Stimulated activated CD4-positive, alpha-beta T cell treated with anti-CD3 and anti-CD28 coated beads, Interleukin-12 subunit alpha, Interleukin-12 subunit beta, amount 100 ng/mL, for 48 hours (primary cell): ENCODE results near the gene CAPN8.

Source experiments
- DNase-seq, 3 donors: peaks; one replicate each; pipeline ENCODE4 v3.0.0-alpha.2; 2020; ENCODE audit warnings: low read depth in 2 of 3, low spot score in 1 of 3

The CAPN8 gene

GRCh38 chr1:223665592-223666312, at the start of gene CAPN8:
TSS of gene CAPN8 (minus strand) at chr1:223665701. CDS start at chr1:223665646, 55 bp downstream.
- DNase-seq = no peak

- DNase-seq = no peak
Measured at GRCh38 chr1:223714849-223715603, 49.5 kb upstream of the CAPN8 start.

GRCh38 chr1:223714421-223714724, 48.9 kb upstream of the CAPN8 start:
- no peak for DNase-seq

GRCh38 chr1:223713546-223714420, 48.3 kb upstream of the CAPN8 start:
- no peak for DNase-seq

- DNase-seq = peak in 1 of 3 donors; percentile 28
Measured at GRCh38 chr1:223712850-223713474, 47.5 kb upstream of the CAPN8 start.

- peak in 1 of 3 donors; percentile 51 for DNase-seq
Measured at GRCh38 chr1:223712194-223712849, 46.8 kb upstream of the CAPN8 start, which contains the start of gene CAPN2. TSS of gene CAPN2 (plus strand) at chr1:223712539. CDS start at chr1:223712641, 102 bp downstream.

GRCh38 chr1:223711747-223712193, 46.3 kb upstream of the CAPN8 start:
- DNase-seq = no peak

GRCh38 chr1:223711173-223711572, 45.7 kb upstream of the CAPN8 start:
- DNase-seq = no peak

- no peak for DNase-seq
Measured at GRCh38 chr1:223710179-223711133, 45.0 kb upstream of the CAPN8 start.

GRCh38 chr1:223709598-223709997, 44.1 kb upstream of the CAPN8 start:
- DNase-seq = no peak

- DNase-seq = no peak
Measured at GRCh38 chr1:223708651-223709268, 43.3 kb upstream of the CAPN8 start.

- DNase-seq = no peak
Measured at GRCh38 chr1:223708001-223708359, 42.5 kb upstream of the CAPN8 start.

- no peak for DNase-seq
Measured at GRCh38 chr1:223707256-223708000, 41.9 kb upstream of the CAPN8 start.

- no peak for DNase-seq
Measured at GRCh38 chr1:223706077-223706973, 40.8 kb upstream of the CAPN8 start.

GRCh38 chr1:223704921-223705878, 39.7 kb upstream of the CAPN8 start:
- no peak for DNase-seq

- no peak for DNase-seq
Measured at GRCh38 chr1:223703668-223704013, 38.1 kb upstream of the CAPN8 start.
